GF-D8 (cell line): ENCODE data around the gene SLC2A9.

Source experiments
- DNase-seq: peaks from one replicate; lab custom pipeline; 2025; lab: John Stamatoyannopoulos, UW

SLC2A9 gene

DNA sequence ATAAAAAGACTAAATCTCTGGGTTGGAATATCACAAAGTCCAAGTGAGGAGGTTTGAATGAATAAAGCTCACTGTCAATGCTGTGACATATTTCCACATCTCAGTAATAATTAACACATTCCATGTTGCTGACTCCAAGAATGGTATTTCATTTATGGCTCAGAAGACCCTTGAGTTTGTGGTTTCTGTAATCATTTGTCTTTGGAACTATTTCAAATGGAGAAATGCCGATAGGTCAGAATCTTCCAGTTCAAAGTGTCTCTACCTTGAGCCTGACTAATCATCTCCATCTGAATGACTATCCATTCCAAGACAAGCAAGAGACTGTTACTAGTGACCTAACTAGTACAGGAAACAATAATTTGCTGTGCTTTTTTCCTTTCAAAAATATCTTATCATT, 24.2 kb upstream of the SLC2A9 start:
- no peak for DNase-seq

DNA sequence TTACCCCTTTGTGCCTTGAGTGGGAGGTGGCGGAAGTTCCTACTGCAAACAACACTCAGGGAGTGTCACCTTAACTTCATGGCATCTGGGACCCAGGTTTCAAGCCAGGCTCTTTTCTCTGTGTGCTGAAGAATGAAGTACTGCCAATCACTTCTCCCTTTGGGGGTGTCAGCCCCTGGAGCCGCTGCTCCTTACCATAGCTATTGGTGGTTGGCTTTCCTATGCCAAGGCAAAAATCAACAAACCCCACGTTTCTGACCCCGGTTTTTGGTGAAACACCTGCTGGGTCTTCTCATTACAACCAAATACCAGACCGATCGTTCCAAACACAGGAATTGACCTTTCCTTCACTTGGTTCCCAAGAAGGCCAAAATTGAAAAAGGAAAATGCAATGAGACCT, 19.7 kb upstream of the SLC2A9 start:
- DNase-seq = no peak

DNA sequence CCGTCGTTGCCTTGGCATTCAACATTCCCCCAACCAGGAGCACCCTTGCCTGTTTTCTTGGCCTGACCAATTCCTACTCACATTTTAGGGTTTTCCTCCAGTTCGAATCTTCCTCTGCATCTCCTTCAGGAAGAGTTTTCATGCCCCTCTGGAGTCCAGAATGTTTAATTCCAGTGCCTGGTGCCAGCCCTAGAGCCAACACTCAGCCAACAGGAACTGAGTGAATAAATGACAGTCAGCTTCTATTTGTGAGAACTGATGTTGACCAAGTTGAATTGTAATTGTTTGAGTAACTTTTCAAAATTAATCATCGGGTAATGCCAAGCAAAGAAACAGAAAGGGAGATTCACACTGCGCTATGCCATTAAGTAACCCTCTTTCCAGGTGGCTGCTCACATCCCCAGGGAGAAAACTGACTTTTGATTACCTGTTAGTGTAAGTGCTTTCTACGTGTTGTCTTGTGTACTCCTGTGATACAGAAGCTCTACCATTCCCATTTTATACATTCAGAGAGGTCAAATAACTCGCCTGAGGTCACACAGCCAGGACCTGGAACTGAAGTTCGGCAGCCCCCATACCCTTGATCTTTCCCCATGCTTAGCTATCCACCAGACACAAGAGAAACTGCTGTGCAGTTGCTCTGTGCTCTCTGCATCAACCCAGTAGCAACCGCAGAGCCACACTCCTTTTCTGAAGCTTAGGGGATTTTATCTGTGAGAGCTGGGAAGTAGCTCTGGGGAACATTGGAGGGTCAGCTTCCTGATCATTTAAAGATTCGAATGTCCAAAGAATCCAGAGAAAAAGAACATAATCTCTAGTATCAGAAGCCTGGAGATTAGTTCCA, 19.0 kb upstream of the SLC2A9 start:
- no peak for DNase-seq

DNA sequence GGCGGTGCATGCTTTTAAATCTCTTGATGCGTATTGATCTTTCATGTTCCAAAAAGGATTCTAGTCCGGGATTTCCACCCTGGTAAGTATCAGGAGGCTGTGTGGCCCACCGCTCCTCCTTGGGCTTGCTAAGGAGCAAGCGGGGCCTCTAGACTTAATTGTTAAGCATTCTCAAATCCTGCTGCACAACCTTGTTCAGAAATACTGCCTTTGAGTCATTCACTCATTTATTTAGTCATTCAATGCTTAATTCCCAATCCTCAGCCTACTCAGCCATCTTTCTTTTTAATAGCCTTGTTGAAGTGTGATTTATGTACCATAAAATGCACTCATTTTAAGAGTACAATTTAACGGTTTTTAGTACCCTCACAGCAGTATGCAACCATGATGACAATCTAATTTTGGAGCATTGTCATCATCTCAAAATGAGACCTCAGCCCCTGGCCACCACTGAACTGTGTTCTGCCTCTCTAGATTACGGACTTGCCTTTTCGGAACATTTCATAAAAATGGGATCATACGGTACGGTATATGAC, 15.6 kb upstream of the SLC2A9 start:
- DNase-seq = no peak

DNA sequence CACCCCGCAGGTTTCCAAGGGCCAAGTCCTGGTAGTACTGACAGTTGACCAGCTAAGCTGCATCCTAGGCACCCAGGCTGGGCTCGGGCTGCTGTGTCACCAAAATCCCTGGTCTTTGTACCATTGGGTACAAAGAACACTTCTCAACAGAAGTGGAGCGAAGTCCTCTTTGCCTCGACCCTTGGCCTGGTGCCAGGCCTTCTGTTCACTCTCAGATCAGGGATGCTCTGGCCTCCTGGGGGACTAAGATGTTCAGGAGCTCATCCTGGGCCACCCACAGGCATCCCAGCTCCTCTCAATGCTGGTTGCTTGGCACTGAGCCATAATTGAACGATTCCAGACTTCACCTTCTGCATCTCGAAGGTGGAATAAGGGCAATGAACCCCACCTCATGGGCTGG, 13.8 kb upstream of the SLC2A9 start:
- no peak for DNase-seq

DNA sequence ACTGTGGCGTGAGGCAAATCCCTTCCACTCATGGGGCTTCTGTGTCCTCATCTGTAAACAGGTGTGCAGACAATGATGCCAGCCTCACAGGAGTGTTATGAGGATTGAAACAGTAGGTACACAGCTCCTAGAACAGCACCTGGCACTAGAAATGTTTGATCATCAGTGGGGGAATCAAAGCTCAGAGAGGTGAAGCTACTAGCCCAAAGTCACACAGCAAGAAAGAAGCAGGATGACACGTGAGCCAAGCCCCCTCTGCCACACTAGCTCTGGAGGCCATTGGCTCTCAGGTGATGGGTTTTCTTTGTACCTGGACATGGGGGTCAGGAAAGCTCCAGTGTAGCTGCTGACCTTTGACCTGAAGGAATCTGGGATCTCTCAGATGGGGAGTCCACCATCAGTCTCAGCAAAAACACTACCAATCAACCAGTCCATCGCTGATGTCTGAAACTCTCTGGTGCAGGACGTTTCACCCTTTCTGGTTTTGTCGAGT, 13.4 kb upstream of the SLC2A9 start:
- DNase-seq = no peak

DNA sequence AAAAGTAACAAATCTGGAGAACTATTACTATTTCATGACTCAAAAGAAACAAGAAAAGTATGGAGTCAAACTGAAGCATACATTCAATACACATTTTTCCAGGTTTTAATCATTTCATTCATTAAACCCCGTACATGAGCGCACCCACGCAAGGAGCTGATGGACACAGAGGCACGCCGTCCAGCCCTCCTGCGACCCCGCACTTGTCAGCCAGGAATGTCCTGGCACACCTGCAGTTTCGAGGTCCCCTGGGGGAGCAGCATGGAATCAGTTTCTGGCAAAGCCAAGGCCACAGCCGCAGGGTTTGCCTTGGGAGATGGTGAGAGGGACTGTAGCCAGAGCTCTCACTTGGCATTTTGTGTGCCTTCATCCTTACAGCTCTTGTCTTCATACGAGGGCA, 12.8 kb upstream of the SLC2A9 start:
- no peak for DNase-seq

DNA sequence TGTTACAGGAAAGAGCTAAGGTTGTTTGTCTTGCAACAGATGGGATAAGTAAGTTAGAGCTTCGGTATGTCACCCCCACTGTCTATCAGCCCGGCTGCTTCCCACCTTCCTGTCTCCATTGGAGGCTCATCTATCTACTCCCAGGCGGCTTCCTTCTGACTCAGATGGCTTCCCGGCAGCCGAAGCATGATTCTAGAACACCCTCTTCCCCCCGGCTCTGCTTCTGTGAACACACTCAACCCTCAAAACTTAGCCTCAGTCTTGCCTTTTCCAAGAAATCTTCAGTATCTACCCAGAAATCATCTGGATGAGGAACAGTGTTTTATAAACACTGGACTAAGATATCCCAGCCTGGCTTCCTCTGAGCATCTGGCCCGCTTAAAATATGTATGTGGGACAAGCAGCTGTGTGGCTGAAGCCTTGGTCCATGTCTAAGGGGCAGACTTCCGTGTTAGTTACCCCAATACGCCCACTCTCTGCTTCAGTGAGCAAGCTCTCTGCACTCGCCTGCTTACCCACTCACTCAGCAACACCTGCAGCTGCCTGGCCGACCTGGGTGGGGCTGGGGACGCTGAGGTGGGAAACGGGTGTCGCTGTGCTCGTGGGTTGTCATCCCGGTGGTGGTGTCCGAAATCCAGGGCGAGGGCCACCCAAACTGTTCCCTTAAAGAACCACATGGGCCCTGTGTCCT, 12.0 kb upstream of the SLC2A9 start:
- DNase-seq = peak; percentile 44

DNA sequence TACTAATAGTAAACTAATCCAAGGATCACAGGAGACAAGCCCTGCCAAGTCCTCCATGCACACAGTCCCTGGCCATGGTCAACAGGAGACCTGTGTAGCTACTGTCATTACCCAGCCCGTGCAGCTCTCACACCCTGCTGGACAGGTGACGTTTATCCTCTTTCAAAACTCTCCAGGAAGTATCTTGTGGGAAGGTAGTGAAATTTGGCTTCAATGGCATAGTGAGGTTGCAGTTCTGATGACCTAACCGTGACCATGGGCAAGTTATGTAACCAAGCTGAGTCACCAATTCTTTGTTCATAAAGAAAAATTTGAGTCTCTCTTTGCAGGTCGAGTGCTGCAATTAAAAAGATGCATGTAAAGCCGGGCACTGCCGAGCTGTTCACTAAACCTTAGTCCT, 11.3 kb upstream of the SLC2A9 start:
- peak; percentile 53 for DNase-seq

DNA sequence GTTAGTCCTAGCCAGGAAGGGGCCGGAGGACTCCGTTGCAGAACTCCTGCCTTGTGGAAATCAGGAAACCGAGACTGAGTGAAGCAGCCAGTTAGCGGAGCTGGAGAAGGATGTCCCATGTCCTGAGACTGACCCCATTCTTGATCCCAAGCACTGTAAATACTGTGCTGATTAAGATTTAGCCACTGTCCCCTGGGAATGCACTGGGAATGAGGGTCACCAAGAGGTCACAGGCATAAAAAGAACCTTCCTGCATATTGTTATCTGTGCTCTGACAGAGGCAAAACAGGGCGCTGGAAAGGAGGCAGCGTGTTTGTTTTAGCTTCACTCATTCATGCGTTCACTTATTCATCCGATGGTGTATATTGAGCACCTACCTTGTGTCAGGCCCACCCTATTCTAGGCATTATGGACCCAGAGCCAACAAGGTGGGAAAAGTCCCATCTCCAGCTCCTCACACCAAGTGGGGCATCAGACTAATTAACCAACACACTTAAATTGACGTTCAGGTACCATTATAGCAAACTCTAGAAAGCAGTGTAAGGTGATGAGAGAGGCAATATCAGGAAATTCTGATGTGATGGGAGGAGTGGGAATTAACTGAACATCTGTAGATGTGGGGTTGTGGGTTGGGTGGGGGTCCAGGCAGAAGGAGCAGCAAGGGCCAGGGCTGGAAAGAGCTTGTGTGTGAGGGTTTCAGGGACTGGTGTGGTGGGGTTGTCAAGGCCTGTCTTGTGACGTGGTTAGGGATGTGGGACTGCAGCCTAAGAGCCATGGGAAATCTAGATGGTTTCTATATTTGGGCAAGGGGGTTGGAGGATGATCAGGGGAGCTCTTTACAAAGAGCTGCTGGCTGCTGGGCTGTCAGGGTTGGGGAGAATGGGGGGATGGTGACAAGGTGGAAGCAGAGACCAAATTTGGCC, 10.6 kb upstream of the SLC2A9 start:
- DNase-seq = no peak

DNA sequence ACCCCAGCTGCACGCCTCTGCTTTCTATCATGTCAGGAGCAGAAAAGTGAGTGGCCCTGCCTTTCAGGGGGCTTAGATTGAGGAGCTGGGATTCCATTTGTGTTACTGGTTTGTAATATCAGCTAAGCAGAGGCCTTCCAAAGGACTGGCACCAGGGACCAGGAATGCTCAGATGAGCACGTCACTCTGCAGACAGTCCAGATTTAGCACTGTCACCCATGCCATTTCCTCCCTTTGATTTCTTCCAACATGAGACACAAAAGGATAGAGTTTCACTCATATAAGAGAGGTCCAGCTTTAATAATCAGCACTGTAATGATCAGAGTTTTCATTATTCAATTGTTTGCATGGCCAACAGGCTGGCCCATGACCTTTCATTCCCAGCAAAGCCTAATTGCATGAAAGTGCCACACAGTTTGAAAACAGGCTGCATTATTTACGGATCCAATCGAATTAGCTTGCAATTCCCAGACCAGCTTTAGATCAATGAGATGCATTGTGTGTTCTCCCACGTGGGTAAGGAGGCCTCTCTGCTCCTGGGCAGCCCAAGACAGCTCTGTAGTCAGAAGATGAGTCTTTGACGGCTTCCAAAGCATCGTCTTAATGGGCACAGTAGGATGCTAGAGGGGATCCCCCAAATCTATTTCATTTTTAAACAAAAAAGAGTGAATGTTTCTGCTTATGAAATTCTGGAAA, 9.8 kb upstream of the SLC2A9 start:
- no peak for DNase-seq

DNA sequence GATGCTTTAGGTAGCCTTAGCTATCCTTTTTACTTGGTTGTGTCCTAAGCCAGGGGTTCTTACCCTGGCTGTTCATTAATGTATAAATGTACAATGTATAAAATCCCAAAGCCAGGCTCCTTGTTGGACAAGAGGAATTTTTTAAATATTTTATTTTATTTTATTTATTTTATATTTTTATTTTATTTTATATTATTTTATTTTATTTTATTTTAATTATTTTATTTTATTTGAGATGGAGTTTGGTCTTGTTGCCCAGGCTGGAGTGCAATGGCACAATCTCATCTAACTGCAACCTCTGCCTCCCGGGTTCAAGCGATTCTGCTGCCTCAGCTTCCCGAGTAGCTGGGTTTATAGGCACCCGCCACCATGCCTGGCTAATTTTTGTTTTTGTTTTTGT, 8.1 kb upstream of the SLC2A9 start:
- DNase-seq = no peak

DNA sequence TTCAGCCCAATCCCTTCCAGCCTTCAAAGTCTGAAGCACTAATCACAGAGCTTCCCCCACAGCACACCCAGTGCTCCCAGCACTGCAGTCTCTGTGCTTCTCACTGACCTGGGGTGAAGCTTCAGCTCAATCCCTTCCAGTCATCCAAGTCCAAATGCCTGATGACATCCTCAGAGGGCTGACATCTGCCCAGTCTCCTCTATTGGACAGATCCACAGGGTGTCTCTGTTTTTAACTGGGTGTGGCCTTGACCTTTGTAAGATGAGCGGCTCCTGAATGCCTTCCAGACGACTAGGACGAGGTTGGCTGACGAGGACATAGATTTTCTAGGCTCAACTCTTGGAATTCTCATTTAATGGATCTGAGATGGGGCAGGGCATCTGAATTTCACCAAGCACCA, 7.6 kb upstream of the SLC2A9 start:
- no peak for DNase-seq

DNA sequence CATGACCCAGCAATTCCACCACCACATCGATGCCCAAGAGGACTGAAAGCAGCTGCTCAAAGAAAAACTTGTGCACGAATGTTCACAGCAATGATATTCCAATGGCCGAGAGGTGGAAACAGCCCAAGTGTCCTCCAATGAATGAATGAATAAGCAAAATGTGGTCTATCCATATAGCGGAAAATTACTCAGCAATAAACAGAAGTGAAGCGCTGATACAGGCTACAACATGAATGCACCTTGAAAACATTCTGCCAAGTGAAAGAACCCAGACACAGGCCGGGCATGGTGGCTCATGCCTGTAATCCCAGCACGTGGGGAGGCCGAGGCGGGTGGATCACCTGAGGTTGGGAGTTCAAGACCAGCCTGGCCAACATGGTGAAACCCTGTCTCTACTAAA, 5.2 kb upstream of the SLC2A9 start:
- DNase-seq = no peak

DNA sequence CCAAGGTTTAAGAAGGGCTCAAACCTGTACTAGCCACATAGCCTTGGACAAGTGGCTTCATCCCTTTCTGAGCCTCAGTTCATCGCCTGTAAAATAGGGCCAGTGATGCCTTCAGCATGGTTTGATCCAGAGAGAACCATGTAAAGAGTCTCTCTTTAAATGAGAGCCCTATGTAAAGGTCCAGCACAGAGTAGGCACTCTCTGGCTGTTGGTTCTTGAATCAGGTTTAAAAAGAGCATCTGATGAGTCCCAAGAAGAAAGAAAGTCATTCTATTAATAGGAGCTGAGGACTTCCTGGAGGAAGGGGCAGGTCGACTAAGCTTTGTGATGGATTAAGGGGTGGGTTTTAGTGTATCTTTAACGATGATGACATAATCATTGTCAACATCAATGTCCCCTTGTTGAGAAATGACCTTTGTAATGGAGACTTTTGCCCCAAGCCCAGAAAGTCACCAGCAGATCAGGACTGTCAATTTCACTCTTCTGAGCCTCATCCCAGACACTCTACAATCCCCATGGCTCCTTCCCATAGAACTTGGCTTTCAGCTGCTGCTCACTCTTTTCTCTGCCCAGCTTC, 4.0 kb upstream of the SLC2A9 start:
- no peak for DNase-seq

DNA sequence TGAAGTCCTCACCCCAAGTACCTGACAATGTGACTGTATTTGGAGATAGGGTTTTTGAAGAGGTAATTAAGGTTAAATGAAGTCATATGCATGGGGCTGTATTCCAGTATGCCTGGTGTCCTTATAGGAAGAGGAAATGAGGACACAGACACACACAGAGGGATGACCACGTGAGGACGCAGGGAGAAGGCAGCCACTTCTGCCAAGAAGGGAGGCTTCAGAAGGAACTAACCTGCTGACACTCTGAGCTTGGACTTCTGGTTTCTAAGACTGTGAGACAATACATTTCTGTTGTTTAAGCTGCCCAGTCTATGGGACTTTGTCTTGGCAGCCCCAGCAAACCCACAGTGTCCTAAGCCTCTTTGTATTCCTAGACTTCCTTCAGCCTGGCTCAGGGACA, 3.0 kb upstream of the SLC2A9 start:
- DNase-seq = peak; percentile 1

DNA sequence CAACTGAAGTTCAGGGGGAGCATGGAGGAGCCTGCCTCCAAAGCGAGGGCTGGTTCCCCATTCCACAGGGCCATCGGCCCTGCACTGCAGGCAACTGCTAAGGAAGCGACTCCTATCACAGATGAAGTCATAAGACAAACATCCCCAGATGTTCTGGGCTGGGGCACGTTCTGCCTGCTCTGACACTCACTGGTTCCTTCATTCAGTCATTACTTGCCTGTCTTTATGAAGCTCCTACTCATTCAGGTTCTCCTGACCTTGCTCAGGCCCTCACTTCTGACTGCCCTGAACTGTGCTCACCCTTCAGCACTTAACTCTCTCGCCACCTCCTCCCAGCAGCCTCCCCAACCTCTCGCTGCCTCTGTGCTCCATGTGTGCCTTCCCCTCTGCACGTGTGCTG, 2.5 kb upstream of the SLC2A9 start:
- no peak for DNase-seq

DNA sequence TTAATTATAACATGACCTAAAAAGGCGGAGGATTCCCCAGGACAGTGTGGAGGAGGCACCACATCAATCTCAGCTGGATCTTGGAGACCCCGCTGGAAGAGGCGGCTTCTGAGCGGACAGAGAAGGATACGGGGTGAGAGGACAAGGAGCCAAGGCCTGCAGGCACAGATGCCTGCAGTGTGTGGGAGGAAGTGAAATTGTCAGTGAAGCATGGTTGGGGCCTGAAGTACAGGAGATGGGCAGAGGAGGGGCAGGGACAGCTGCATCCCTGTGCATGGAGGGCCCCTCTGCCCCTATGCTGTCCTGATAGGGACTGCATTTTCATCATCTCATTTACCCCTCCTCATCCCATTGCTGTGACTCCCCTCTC, 1.7 kb upstream of the SLC2A9 start:
- DNase-seq = no peak

DNA sequence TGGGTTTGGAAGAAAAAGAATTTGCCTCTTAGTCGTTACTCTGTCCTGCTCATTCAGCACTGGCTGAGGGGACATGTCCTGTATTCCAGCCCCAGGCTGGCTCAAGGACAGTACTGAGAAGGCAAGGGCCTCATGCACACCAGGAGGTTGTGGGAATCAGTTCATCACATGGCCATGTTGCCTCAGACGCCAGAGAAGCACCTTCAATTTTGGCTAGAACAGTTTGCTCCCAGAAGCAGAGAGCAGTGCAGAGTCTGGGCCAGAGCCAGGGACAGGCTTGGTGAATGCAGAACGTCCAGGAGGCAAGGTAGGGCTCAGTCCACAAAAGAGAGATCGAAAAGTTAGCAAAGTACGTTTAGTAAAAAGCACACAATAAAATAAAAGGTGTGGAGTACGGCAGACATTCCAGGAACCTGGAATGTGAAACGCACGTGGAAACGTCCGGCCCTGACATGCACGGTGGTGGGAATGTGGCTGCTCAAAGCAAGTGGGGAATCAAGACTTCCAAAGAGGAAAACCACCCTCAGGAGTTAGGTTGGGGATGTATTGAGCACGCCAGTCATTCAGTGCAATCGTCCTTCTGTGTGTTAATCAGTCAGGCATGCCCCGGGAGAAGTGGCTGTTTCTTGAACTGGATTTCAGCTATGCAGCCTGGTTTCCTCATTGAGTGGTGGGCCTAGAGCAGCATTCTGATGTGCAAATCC, 1.2 kb upstream of the SLC2A9 start:
- DNase-seq = no peak

DNA sequence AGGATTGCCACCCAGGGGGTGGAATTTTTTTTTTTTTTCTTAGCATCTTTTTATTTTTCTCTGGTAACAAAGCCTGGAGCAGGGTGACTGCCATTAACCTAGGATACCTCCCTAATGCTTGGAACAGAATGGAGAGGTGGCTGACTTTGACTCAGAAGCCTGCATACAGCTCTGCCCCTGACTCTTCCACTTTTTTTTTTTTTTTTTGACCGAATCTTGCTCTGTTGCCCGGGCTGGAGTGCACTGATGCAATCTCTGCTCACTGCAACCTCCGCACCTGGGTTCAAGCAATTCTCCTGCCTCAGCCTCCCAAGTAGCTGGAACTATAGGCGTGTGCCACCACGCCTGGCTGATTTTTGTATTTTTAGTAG, 341 bp upstream of the SLC2A9 start:
- DNase-seq = no peak

DNA sequence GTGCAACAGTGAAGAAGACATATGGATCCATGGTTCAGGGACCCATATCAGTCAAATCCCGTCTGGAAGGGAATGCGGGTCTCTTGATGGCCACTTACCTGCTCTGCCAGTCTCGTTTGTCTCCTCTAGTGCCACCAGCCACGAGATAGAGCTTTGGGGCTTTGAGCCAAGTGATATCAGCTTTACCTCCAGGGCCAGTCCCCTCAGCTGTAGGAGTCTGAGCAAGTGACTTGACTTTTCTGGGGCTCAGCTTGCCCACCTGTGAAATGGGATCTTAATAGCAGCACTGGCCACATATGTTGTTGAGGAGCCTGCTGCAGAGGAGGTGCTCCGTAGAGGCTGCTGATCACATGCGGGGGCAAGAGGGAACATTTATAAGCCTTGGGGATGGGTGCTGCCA, 1.2 kb downstream of the SLC2A9 start:
- DNase-seq = no peak
